Measurements from ENCODE around the gene DNTT. TPM values are rescaled to one million over a fixed set of nuclear protein-coding genes. Genes with fewer than 3 reads are reported as not detected.
"Not testable (repeated sequence)": the region's sequence is repeated elsewhere in the genome, so short reads cannot be mapped to it uniquely, and the experiment has no call there.

Gene DNTT
- total RNA-seq, 1 experiment from 2014 or later: not detected

DNA sequence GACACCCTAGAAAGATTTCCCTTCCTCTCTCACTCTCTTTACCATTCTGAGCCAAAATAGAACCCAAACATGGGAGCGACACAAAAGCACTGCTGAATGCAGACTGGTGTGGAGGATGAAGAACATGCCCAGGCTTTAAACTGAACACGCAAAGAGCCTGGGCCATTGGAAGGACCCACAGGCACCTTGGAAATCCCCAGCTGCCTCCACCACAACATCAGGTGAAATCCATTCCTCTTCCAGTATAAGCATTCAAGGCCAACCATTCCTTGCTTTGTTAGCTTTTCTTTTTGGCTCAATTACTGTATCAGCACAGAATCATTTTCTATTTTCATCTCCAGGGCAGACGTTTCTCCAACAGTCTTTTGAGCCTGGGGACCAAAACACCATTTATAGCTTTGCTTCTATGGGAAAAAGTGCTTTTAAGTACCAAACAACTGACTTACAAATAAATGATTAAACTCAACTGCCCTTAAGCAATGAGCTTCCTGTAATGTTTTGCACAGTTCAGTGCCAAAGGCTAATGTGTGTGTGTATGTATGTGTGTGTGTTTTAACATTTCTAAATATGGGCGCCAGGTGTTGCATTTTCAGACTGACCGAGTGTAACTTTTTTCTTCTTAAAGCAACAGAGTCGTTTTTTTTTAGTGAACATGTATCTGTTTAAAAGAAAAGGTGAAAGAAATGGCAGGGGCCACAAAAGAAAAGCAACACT is 16.7 kb upstream of the DNTT start:
- H3K9me3 ChIP-seq (replicated peaks): no peaks in the 10 kb centered on the region
- no peaks in the 10 kb centered on the region for H3K4me1 ChIP-seq
- no peaks in the 10 kb centered on the region for H3K36me3 ChIP-seq
- H3K27me3 ChIP-seq: no peaks in the 10 kb centered on the region
- no peak overlapping the region for H3K4me3 ChIP-seq
- DNase-seq: no peak
- no peak overlapping the region for H3K27ac ChIP-seq

DNA sequence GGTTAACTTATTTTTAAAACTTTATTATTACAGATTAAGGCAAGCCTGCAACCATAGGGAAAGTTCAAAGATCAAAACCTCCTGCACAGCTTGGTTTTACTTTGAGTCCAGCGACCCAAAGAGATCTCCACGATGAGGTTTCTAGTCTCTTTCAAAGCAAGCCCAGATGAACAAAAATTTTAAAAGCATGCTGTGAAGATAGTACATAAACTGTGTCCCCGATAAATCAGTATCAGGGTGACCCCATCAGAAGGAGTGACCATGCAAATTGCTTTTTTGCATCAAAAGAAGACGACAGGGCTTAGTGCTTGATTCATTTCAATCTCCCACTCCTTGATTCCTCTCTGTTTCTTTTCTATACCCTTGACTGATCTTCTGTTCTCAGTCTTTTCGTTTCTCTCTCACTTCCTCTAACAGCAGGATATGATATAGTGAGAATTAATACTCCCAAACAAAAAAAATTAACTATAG is 16.0 kb upstream of the DNTT start:
- Histone ChIP-seq H3K27me3 (no peaks in the 10 kb centered on the region), H3K9me3 (replicated peaks) (no peaks in the 10 kb centered on the region), H3K27ac (no peak overlapping the region), H3K4me1 (no peaks in the 10 kb centered on the region), H3K36me3 (no peaks in the 10 kb centered on the region), H3K4me3 (no peak overlapping the region)
- no peak for DNase-seq

DNA sequence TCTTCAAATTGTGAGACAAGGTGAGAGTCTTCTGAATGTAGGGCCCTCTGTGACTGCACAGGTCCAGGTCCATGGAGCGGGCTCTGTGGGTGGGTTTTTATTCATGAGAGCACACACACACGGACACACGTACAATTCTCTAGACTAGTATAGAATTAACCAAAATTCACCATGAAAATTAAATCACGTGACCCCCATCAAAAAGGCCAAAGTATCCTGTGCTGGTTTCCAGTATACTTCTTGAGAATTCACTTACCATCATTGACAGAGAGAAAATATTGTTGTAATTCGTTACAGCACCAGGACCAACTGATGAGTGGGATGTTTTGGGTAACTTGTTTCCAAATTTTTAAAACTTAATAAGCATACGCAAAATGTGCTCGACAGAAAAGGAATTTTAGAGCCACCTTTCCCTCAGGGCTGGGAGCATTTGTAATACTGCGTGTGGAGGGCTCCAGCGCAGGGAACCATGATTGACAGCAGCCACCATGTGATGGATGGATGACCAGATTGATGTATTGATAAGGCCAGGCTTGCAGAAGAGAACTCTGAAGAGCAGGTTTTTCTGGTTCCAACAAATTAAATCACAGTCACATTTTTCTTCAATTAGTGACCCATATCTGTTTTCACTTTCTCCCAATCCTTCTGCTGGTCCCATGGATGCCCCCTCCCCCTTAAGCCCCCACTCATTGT is 14.9 kb upstream of the DNTT start:
- H3K27ac ChIP-seq: no peak overlapping the region
- H3K4me1 ChIP-seq: no peaks in the 10 kb centered on the region
- H3K36me3 ChIP-seq: no peaks in the 10 kb centered on the region
- H3K27me3 ChIP-seq: no peaks in the 10 kb centered on the region
- no peak for DNase-seq
- H3K4me3 ChIP-seq: no peak overlapping the region
- H3K9me3 ChIP-seq (replicated peaks): no peaks in the 10 kb centered on the region

DNA sequence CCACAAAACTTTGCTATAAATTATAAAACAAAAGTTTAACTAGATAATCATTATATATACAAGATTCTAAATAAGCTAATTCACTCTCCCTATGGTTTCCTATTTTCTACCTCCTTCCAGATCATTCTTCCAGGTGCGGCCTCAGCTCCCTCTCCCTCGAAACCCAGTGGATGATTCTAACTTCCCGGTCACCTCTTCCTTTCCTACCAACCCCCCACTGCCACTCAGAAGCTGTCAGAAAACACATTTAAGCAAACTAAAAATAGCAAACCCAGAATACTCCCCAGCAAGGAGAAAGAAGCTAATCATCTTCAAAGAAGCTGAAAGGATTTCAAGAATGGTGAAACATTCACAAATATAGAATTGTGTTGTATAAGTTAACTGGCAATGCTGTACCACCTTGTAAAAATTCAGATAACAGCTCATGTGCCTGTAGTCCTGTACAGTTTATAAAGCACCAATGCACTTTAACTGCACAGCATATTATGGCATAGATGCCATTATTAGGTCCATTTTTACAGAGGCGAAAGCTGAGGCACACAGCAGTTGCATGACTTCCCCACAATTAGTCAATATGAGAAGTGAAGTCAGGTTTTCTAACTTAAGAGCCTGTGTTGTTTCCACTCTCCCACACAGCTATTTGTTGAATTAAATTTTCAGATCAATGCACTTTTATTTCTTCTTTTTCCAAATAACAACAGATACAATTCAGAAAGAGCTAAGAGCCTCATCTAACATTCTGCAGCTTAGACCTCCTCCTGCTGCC is 13.7 kb upstream of the DNTT start:
- H3K4me1 ChIP-seq: no peaks in the 10 kb centered on the region
- H3K27me3 ChIP-seq: no peaks in the 10 kb centered on the region
- no peaks in the 10 kb centered on the region for H3K9me3 ChIP-seq (replicated peaks)
- no peaks in the 10 kb centered on the region for H3K36me3 ChIP-seq
- DNase-seq: no peak
- H3K4me3 ChIP-seq: no peak overlapping the region
- no peak overlapping the region for H3K27ac ChIP-seq

DNA sequence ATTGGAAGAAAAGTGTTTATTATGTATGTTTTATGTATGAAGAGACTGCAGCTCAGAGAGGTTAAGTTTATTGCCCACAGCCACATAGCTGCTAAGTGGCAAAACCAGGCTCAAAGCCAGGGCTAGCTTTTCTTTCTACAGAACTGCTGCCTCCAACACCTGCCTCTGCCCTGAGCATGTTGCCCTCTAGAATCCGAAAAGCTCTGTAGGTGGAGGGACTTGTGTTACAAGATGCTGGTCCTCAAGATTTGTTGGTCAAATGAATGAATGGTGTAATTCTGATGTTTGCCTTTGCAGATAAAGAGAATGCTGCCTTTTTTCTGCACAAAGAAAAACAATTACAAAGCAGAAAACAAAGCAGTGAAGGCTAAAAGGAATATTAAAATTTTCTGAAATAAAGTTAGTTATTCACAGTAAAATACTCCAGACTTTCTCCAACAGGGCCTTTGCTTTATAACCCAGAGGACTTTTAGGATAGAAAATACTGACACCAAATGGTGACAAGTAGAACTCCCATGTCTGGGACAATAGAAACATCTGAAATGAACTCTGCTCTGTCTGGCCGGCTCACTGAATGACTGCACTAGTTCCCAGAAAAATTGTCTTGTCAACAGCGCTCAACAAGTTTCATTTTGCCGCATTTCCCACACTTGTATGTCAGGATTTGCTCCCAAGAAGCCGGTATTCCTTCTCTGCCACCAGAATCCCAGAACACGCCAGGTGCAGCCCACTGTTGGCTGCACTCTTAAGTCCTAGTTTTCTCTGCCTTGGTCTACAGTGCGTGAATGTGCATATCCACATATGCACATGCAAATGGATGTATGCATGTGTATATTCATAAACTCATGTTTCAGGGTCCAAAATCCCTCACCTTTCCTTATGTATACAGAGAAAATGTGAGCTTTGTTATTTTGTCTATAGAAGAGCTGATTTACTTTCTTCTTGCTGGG is 11.0 kb upstream of the DNTT start:
- Histone ChIP-seq H3K27ac (no peak overlapping the region), H3K9me3 (replicated peaks) (no peaks in the 10 kb centered on the region), H3K27me3 (no peaks in the 10 kb centered on the region), H3K4me3 (no peak overlapping the region), H3K4me1 (no peaks in the 10 kb centered on the region), H3K36me3 (no peaks in the 10 kb centered on the region)
- DNase-seq: peak in 1 of 2 experiments; percentile 38

DNA sequence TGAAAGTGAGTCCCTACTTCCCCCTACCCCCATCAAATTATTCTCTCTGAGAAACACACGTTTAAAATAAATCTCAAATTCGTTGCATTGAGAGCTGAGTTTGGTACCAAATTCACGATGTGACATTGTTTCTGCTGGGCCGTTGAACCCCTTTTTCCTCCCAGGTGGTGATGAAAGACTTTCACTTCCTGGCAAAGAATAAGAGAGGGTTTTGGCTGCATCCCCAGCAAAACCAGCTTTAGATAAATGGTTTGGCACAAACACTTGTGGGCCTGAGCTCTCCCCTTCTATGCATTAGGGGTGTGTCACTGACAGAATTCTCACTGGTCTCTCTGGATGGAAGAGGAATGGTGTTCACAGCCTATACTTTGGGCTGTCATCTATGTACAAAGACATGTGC is 8.8 kb upstream of the DNTT start:
- H3K9me3 ChIP-seq (replicated peaks): no peaks in the 10 kb centered on the region
- DNase-seq: no peak
- no peaks in the 10 kb centered on the region for H3K4me1 ChIP-seq
- H3K4me3 ChIP-seq: no peak overlapping the region
- no peaks in the 10 kb centered on the region; the same call in 1 of the 2 replicates for H3K27me3 ChIP-seq
- H3K36me3 ChIP-seq: no peaks in the 10 kb centered on the region
- H3K27ac ChIP-seq: no peak overlapping the region

DNA sequence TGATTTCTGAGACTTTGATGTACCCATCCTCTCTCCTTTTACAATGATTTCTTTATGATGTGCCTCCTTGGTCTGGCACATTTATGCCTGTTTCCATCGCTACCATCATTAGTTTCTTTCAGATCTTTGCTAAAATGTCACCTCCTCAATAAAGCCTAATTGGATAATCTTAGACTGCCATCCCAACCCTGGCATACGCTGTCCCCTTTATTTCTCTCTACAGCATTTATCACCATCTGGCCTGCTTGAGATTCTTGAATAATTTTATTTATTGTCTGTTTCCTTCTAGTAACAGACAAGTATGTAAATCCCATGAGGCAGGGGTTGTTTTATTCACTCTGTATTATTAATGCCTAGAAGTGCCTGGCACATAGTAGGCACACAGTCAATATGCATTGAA is 6.7 kb upstream of the DNTT start:
- no peak overlapping the region for H3K27ac ChIP-seq
- H3K27me3 ChIP-seq: no peaks in the 10 kb centered on the region; the same call in 1 of the 2 replicates
- no peak for DNase-seq
- no peaks in the 10 kb centered on the region for H3K36me3 ChIP-seq
- no peak overlapping the region for H3K4me3 ChIP-seq
- H3K4me1 ChIP-seq: no peaks in the 10 kb centered on the region
- H3K9me3 ChIP-seq (replicated peaks): no peaks in the 10 kb centered on the region

DNA sequence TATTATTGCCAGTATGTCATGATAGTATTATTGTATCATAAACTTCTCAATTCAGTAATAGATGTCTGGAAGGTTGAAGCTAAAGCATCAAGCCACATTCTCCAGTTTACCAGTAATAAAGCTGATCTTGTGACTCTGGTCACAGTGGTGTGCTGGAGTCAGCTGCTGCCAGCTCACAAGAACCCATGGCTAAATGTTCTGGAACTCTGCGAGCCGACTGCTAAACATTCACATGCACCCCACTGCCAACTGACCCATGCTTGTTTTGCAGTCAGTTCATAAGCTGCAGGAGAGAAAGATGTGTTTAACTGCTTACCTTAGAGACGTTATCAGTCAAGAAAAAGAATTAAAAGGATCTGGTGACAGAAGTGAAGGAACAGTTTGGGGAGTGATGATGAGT is 5.9 kb upstream of the DNTT start:
- no peaks in the 10 kb centered on the region for H3K9me3 ChIP-seq (replicated peaks)
- no peak for DNase-seq
- H3K27ac ChIP-seq: no peak overlapping the region
- no peak overlapping the region for H3K4me3 ChIP-seq
- no peaks in the 10 kb centered on the region for H3K36me3 ChIP-seq
- no peaks in the 10 kb centered on the region for H3K4me1 ChIP-seq
- no peaks in the 10 kb centered on the region; the same call in 1 of the 2 replicates for H3K27me3 ChIP-seq

DNA sequence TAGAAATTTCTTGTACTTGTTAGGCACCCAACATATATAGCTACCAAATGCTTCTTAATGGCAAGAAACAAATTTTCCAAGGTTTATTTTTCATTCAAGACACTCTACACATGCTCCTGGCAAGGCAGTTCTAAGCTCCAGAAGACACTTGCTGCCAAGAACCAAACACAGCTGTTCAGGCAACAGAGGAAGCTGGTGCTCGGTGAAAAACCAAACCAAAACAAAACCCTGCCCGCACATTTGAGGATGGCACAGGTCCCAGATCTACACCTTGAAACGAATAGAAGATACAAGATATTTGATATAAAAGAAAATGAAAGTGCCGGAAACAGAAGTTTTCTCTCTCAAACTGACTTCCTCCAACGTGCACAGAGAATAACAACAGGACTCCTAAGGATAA is 4.9 kb upstream of the DNTT start:
- H3K27me3 ChIP-seq: no peaks in the 10 kb centered on the region; the same call in 1 of the 2 replicates
- peak in 1 of 2 experiments; percentile 6 for DNase-seq
- H3K27ac ChIP-seq: no peak overlapping the region
- H3K4me3 ChIP-seq: no peak overlapping the region
- H3K4me1 ChIP-seq: no peaks in the 10 kb centered on the region
- H3K9me3 ChIP-seq (replicated peaks): no peaks in the 10 kb centered on the region
- H3K36me3 ChIP-seq: no peaks in the 10 kb centered on the region

DNA sequence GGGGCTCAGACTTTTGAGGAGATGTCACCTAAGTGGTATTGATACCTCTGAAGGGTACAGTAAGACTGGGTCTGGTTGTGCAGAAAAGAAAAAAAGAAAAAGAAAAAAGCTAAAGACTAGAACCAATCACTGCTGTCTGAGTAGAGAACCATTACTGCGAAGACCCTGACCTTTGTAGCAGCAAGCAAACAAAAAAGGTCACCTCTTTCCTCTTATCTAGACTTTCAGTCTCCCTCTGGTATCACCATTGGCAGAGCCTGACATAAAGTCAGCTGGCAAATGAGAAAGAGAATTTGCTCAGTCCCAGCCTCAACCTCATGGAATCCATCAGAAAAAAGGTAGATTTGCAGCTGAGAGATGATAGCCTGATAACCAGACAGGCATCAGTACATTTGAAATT is 2.6 kb upstream of the DNTT start:
- H3K27ac ChIP-seq: no peak overlapping the region

DNA sequence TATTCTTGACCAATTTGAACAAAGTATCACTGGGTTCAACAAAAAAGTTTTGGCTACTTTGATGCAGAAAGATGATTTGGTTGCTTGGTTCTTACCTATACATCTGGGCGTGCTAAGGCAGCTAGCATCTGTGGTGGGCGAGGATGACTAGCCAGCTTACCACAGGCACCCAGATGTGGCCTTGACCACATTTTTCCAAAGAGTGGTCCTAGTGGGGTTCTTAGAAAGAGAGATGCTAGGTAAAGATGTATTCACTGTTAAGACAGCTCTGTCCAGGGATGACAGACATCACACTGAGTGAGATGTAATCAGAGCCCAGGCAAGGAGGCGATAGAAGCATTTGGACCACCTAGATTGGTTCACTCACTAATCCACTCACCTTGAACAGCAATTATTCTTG is 785 bp downstream of the DNTT start:
- Histone ChIP-seq H3K4me3 (no peak overlapping the region), H3K27ac (no peak overlapping the region), H3K4me1 (no peaks in the 10 kb centered on the region), H3K27me3 (no peaks in the 10 kb centered on the region), H3K9me3 (replicated peaks) (no peaks in the 10 kb centered on the region), H3K36me3 (no peaks in the 10 kb centered on the region)
- no peak for DNase-seq

More for the DNA sequence above, 2.6 kb upstream of the DNTT start:
- H3K4me3 ChIP-seq: no peak overlapping the region
- no peaks in the 10 kb centered on the region for H3K4me1 ChIP-seq
- no peaks in the 10 kb centered on the region; the same call in 1 of the 2 replicates for H3K27me3 ChIP-seq
- no peak for DNase-seq
- H3K9me3 ChIP-seq (replicated peaks): no peaks in the 10 kb centered on the region
- no peaks in the 10 kb centered on the region for H3K36me3 ChIP-seq

DNA sequence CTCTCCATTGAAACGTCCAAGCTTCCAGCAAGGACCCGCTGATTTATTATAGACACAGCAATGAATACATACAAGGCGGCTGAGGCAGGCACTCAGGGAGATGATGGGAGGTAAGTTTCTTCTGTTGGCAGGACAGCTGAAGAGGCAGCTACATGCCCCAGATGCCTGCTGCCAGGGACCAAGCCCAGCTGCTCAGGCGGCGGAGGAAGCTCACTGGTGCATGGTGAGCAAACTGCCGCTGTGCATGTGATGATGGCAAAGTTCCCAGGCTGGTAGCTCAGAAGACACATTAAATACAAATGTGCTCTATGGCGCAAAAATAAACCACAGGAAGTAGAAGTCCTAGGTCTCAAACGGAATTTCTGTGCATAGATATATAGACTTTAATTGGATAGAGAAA is 2.3 kb downstream of the DNTT start:
- DNase-seq: no peak
- Histone ChIP-seq H3K4me1 (no peaks in the 10 kb centered on the region), H3K4me3 (no peak overlapping the region), H3K27ac (no peak overlapping the region), H3K9me3 (replicated peaks) (no peaks in the 10 kb centered on the region), H3K36me3 (no peaks in the 10 kb centered on the region), H3K27me3 (no peaks in the 10 kb centered on the region)

DNA sequence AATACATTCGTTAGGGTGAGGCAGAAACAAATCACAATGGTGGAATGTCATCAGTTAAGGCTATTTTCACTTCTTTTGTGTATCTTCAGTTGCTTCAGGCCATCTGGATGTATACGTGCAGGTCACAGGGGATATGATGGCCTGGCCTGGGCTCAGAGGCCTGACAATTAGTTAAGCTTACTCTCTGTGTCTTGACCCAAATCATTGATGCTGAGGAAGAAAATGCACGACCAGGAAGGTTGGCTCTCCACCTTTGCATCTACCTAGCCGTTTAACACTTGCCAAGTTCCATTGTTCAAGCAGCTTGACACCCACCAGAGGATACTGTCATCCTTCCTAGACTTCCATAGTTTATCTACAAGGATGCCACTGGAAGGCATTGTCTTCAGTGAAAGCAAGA is 4.6 kb downstream of the DNTT start:
- not testable (repeated sequence) for H3K9me3 ChIP-seq (replicated peaks); DNase-seq; H3K27ac ChIP-seq; H3K4me1 ChIP-seq; H3K36me3 ChIP-seq; H3K4me3 ChIP-seq; H3K27me3 ChIP-seq

DNA sequence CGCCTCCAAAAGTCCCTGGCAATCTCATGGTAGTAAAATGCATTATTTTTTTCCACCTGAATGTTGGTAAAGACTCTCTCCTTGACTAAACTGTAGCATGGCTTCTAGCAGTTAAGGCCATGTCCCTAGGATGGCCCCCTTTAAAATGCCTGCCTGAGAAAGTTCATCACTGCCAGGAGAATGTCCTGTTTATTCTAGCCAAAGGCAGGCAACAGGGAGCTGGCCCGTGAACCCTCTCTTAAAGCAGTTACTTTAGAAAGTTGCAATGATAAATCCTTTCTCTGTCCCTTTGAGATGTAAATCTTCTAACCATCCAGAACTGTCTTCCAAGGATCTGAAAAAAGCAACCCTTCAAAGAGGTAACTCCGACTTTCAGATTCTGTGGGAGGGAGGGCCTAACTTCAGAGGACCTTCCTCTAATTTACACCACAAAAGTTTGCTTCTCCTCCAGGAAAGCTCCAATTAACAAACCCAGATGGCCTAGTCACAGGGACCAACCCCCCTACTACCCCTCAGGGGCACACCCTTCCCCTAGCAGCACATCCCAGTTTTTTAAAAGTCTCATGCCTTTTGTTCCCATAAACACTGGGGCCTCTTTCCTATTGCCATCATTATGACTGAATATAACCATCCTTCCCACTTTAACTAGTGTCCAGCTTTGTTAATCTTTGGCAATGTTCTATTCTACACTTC is 5.5 kb downstream of the DNTT start:
- no peaks in the 10 kb centered on the region for H3K27me3 ChIP-seq
- no peaks in the 10 kb centered on the region for H3K36me3 ChIP-seq
- DNase-seq: no peak
- H3K4me3 ChIP-seq: no peak overlapping the region
- H3K4me1 ChIP-seq: no peaks in the 10 kb centered on the region
- H3K9me3 ChIP-seq (replicated peaks): no peaks in the 10 kb centered on the region
- H3K27ac ChIP-seq: no peak overlapping the region
